Keratinocyte (primary cell): Measurements from ENCODE around the gene ARHGAP19. TPM values are rescaled to one million over a fixed set of nuclear protein-coding genes. Genes with fewer than 3 reads are reported as not detected.

Source experiments
- DNase-seq: peaks from one replicate; pipeline ENCODE4 v3.0.0-alpha.2; 2011; ENCODE audit warnings: low read depth, missing footprints, low spot score
- FAIRE-seq: peaks from 2 replicates; lab custom pipeline; 2011; peaks lifted over from hg19 to GRCh38; lab: Jason Lieb, UNC
- H2AFZ ChIP-seq: 2 replicates; pipeline ENCODE4 v1.6.0; 2012; ENCODE audit warnings: low read length, control low read depth, inconsistent platforms; ENCODE audit not compliant: control insufficient read depth
- H3K27ac ChIP-seq: 2 replicates; pipeline ENCODE4 v1.5.1; 2011; ENCODE audit warnings: low read length; ENCODE audit not compliant: control insufficient read depth, insufficient read depth
- H3K27me3 ChIP-seq: 3 replicates; pipeline ENCODE4 v1.6.0; 2011; ENCODE audit warnings: low read length; ENCODE audit not compliant: control insufficient read depth, insufficient read depth; ENCODE audit errors: extremely low read depth
- H3K36me3 ChIP-seq, 2 experiments: 2 replicates in 1 of 2; 3 replicates in 1 of 2; pipeline ENCODE4 v1.5.1; 2011; ENCODE audit warnings: low read length in 2 of 2, mild to moderate bottlenecking in 1 of 2; ENCODE audit not compliant: control insufficient read depth in 2 of 2, insufficient read depth in 2 of 2; ENCODE audit errors: extremely low read depth in 1 of 2
- H3K4me1 ChIP-seq: 3 replicates; pipeline ENCODE4 v1.5.1; 2011; ENCODE audit warnings: low read length; ENCODE audit not compliant: control insufficient read depth, insufficient read depth; ENCODE audit errors: extremely low read depth
- H3K4me2 ChIP-seq: 3 replicates; pipeline ENCODE4 v1.6.0; 2011; ENCODE audit warnings: low read depth, low read length; ENCODE audit not compliant: control insufficient read depth, insufficient read depth; ENCODE audit errors: extremely low read depth
- H3K4me3 ChIP-seq, 3 experiments: fragments of 200-600 bp in 1 of 3; sonication (generic) in 1 of 3; 2 replicates in 2 of 3; 3 replicates in 1 of 3; pipeline ENCODE4 v1.5.1; 2011 to 2016; ENCODE audit warnings: low read length in 3 of 3, mild to moderate bottlenecking in 3 of 3, control low read depth in 2 of 3, inconsistent platforms in 1 of 3, low read depth in 1 of 3, mixed read lengths in 1 of 3, mixed run types in 1 of 3, moderate library complexity in 1 of 3; ENCODE audit not compliant: control insufficient read depth in 2 of 3, insufficient read depth in 2 of 3; ENCODE audit errors: extremely low read depth in 1 of 3
- H3K79me2 ChIP-seq: 2 replicates; pipeline ENCODE4 v1.6.0; 2012; ENCODE audit warnings: low read length; ENCODE audit not compliant: control insufficient read depth, insufficient read depth
- H3K9ac ChIP-seq: 3 replicates; pipeline ENCODE4 v1.6.0; 2011; ENCODE audit warnings: low read length; ENCODE audit not compliant: control insufficient read depth, insufficient read depth; ENCODE audit errors: extremely low read depth
- H3K9me1 ChIP-seq: 3 replicates; pipeline ENCODE4 v1.6.0; 2011; ENCODE audit warnings: low read length; ENCODE audit not compliant: control insufficient read depth, insufficient read depth; ENCODE audit errors: extremely low read depth
- H3K9me3 ChIP-seq: 2 replicates; pipeline ENCODE4 v1.5.1; 2012; ENCODE audit warnings: low read depth, low read length; ENCODE audit not compliant: control insufficient read depth
- H4K20me1 ChIP-seq: 3 replicates; pipeline ENCODE4 v1.6.0; 2011; ENCODE audit warnings: low read length; ENCODE audit not compliant: control insufficient read depth, insufficient read depth; ENCODE audit errors: extremely low read depth
- CTCF ChIP-seq, 3 experiments: IDR thresholded peaks in 1 of 3; conservative IDR thresholded peaks in 1 of 3; optimal IDR thresholded peaks in 1 of 3; 2 replicates in 2 of 3; 3 replicates in 1 of 3; pipeline versions ENCODE3 to v1.5.1; 2011; ENCODE audit warnings: low read length in 3 of 3, mild to moderate bottlenecking in 3 of 3, moderate library complexity in 2 of 3, control low read depth in 1 of 3, inconsistent platforms in 1 of 3; ENCODE audit not compliant: insufficient read depth in 2 of 3; ENCODE audit errors: extremely low read depth in 1 of 3
- EZH2 ChIP-seq: IDR thresholded peaks from one replicate; pipeline ENCODE4 v1.6.1; 2012; ENCODE audit warnings: inconsistent platforms, mild to moderate bottlenecking, low read length, moderate library complexity
- dilution Hi-C: fragments of 300-500 bp; cut with MboI; formaldehyde crosslinking; loops from one replicate; pipeline ENCODE4 v1.7.0; 2020; ENCODE audit warnings: low sequenced_read_pairs; ENCODE audit not compliant: extremely low pct_ligation_motif_present
- polyA plus RNA-seq, 5 experiments: library from polyadenylated mRNA; depleted of rRNA in 3 of 5; stranded (reverse) in 3 of 5; stranded (forward) in 1 of 5; unstranded in 1 of 5; fragments of >200 nt; gene quantifications; 1 replicate in 1 of 5; 2 replicates in 3 of 5; 3 replicates in 1 of 5; pipeline versions ENCODE4 v1.2.1 to v1.2.3, GENCODE V29; 2011 to 2012; ENCODE audit warnings: missing spikeins in 2 of 5, low read depth in 1 of 5, low replicate concordance in 1 of 5

The ARHGAP19 gene
- polyA plus RNA-seq, 1 donor (not counting 4 experiments of a cell fraction or from before 2014, with no cell fraction given): 7.5 TPM

- FAIRE-seq: no peak
- Histone ChIP-seq H3K9me3 (no peaks in the 10 kb centered on the region), H3K9ac (no peak overlapping the region), H4K20me1 (no peaks in the 10 kb centered on the region), H3K36me3 (no peaks in the 10 kb centered on the region), H3K9me1 (no peaks in the 10 kb centered on the region), H3K27ac (no peak overlapping the region), H3K4me2 (no peak overlapping the region), H3K79me2 (no peaks in the 10 kb centered on the region), H3K4me3 (no peak overlapping the region), H2AFZ (no peak overlapping the region), H3K27me3 (peaks cover 9% of the 10 kb centered on the region), H3K4me1 (no peaks in the 10 kb centered on the region)
- TF ChIP-seq CTCF (optimal IDR thresholded peaks at IDR 0.05 in 1 of 3, IDR thresholded peaks at IDR 0.05 in 1 of 3, conservative IDR thresholded peaks at IDR 0.05 in 1 of 3; ENCODE audit: extremely low read depth in 1 of 3, insufficient read depth in 2 of 3, low read length in 3 of 3) (no peak), EZH2 (no peak)
- dilution Hi-C loops: no loop called here
- DNase-seq: no peak
Measured at GRCh38 chr10:97207756-97208346, 84.6 kb downstream of the ARHGAP19 start.

GRCh38 chr10:97207131-97207530 is 85.3 kb downstream of the ARHGAP19 start:
- Histone ChIP-seq H3K36me3 (no peaks in the 10 kb centered on the region), H3K27ac (no peak overlapping the region), H3K4me2 (no peak overlapping the region), H2AFZ (no peak overlapping the region), H3K4me1 (no peaks in the 10 kb centered on the region), H4K20me1 (no peaks in the 10 kb centered on the region), H3K9me1 (no peaks in the 10 kb centered on the region), H3K79me2 (no peaks in the 10 kb centered on the region), H3K9ac (no peak overlapping the region), H3K9me3 (no peaks in the 10 kb centered on the region), H3K27me3 (peaks cover 9% of the 10 kb centered on the region), H3K4me3 (no peak overlapping the region)
- FAIRE-seq (no peak), DNase-seq (no peak)
- TF ChIP-seq CTCF (optimal IDR thresholded peaks at IDR 0.05 in 1 of 3, IDR thresholded peaks at IDR 0.05 in 1 of 3, conservative IDR thresholded peaks at IDR 0.05 in 1 of 3; ENCODE audit: extremely low read depth in 1 of 3, insufficient read depth in 2 of 3, low read length in 3 of 3): no peak
- TF ChIP-seq EZH2: no peak
- dilution Hi-C loops: no loop called here
